ENCODE data around the gene ASB6.
"Not testable (repeated sequence)": the region's sequence is repeated elsewhere in the genome, so short reads cannot be mapped to it uniquely, and the experiment has no call there.

The ASB6 gene

GRCh38 chr9:129667378-129667777, 25.4 kb upstream of the ASB6 start:
- DNase-seq (ENCODE audit: low read depth): no peak

DNA sequence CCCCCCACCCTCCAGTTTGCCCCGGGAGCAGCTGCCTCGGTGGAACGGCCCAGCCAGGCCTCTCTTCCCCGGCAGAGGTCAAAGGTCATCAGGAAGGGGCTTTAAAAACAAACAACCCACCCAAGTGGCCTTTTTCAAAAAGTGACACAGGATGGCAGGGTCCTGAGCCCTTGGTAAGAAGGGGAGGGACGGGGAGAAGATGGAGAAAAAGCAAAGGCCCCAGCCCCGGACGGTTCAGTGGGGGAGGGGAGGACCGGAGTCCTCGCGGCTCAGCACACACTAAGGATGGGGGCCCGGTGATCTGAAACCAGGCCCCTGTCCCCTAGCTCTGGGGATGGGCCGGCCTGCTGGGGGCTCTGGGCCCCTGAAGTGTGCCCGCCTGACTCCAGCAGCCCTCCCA, 24.6 kb upstream of the ASB6 start:
- no peak for DNase-seq (ENCODE audit: low read depth)

GRCh38 chr9:129665814-129666520, 24.0 kb upstream of the ASB6 start:
- DNase-seq (ENCODE audit: low read depth): no peak

GRCh38 chr9:129665389-129665775, 23.4 kb upstream of the ASB6 start, which contains the start of gene PRRX2:
PRRX2 (plus strand) TSS chr9:129665647; CDS start chr9:129665868, 221 bp downstream.
- DNase-seq (ENCODE audit: low read depth): no peak

GRCh38 chr9:129664746-129665388, 22.9 kb upstream of the ASB6 start:
- no peak for DNase-seq (ENCODE audit: low read depth)

DNA sequence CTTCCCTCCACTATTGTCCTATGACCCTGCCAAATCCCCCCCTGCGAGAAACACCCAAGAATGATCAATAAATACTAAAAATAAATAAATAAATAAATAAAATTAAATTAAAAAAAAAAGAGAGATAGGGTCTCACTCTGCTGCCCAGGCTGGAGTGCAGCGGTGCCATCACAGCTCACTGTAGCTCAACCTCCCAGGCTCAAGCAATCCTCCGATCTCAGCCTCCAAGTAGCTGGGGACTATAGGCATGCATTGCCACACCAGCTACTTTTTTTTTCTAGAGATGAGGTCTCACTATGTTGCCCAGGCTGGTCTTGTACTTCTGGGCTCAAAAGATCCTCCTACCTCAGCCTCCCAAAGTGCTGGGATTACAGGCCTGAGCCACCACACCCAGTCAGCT, 20.3 kb upstream of the ASB6 start:
- DNase-seq (ENCODE audit: low read depth): not testable (repeated sequence)

DNA sequence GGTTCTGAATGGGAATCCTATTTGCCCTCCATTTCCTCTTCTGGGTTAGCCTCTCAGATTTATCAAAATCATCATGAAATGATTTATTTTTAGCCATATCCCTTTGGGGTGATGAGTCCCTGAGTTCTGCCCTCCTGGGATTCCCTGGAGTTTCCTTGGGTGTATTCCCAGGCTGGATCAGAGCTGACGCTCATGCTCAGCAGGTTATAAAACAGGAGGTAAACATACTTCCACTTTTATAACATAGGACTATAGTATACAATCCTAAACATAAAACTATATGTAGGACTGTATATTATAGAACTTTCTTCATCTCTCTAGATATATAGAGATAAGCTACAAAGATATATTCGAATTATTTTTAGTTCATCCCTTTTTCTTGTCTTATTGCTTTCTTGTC, 19.1 kb upstream of the ASB6 start:
- no peak for DNase-seq (ENCODE audit: low read depth)

- peak; percentile 47 for DNase-seq (ENCODE audit: low read depth)
Observed at GRCh38 chr9:129656795-129657390, 14.9 kb upstream of the ASB6 start.

GRCh38 chr9:129655696-129656095, 13.7 kb upstream of the ASB6 start:
- DNase-seq (ENCODE audit: low read depth): no peak

- DNase-seq (ENCODE audit: low read depth): no peak
Observed at GRCh38 chr9:129655154-129655553, 13.2 kb upstream of the ASB6 start.

- no peak for DNase-seq (ENCODE audit: low read depth)
Observed at GRCh38 chr9:129654554-129655040, 12.6 kb upstream of the ASB6 start.

DNA sequence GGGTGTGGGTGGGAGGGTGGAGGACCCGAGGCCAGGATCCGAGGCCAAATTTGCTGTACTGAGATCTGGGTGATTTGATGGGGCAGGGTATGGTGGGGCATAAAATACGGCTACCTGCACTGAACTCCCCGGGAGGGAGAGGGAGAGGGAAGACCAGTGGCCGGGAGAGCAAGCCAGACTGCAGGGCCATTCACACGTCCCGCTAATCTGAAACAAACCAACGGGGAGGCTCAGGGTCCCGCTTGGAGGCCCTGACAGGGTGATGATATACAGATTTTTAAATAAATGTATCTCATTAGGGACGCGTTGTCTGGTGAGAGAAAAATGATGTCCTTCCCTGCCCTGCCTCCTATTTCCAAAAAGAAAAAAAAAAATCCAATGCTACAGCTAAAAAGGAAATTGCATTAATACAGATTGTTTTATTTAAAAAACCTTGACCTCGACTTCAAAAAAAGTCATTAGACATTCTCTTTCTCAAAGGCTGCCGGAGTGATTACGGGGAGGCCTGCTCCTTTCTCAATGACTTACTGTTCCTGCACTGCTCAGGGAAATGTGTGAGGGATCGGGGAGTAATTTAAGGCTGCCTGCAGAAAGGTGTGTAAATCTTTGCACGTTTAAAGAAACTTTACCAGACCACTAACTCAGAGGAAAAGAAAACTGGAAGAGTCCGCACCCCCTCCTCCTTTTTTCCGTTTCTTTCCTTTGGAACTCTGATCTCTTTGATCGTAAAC, 12.0 kb upstream of the ASB6 start:
- no peak for DNase-seq (ENCODE audit: low read depth)

GRCh38 chr9:129650680-129651235, 8.8 kb upstream of the ASB6 start:
- no peak for DNase-seq (ENCODE audit: low read depth)

- no peak for DNase-seq (ENCODE audit: low read depth)
Observed at GRCh38 chr9:129649726-129650679, 8.1 kb upstream of the ASB6 start.

DNA sequence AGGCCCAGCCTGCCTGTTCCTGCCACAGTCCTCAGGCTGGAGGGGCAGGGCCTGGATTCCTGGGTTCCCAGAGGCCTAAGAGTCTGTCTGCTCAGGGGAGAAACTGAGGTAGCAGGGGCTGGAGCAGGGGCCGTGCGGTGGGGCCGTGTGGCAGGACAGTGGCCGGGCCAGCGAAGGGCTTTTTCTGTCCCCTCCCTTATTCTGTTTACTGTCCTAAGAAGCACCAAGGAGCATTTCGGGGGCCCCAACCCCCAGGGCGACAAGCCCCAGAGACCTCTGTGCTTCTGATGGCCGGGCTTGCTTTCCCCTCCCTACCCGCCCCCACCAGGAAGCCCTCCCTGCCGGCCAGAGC, 6.8 kb upstream of the ASB6 start:
- DNase-seq (ENCODE audit: low read depth): no peak

DNA sequence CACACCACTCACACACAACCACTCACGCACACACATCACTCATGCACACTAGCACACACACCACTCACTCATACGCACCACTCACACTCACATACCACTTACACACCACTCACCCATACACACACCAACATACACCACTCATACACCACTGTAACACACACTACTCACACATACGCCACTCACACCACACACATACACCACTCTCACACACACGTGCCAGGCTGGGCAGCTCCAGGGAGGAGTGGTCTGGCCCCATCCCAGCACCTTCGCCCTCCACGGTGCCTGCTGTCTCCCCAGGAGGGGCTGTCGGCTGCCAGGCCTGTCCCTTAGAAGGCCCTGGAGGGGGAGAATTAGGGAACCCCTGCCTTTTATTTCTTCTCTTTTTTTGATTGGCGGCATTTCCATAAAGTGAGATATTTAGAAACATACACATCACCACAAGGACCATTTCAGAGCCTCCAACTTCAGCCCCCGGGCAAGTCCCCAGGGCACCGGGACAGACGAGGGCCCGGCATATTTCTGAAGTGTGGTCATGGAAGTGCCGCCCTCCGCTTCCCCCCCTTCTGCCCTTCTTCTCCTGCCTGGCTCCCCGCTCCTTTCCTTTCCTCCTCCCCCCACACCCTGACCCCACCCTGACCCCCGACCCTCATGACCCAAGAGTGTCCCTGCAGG, 6.3 kb upstream of the ASB6 start:
- no peak for DNase-seq (ENCODE audit: low read depth)

- DNase-seq (ENCODE audit: low read depth): no peak
Observed at GRCh38 chr9:129647635-129648034, 5.7 kb upstream of the ASB6 start.

- no peak for DNase-seq (ENCODE audit: low read depth)
Observed at GRCh38 chr9:129646654-129647053, 4.7 kb upstream of the ASB6 start.

GRCh38 chr9:129646252-129646651, 4.3 kb upstream of the ASB6 start:
- no peak for DNase-seq (ENCODE audit: low read depth)

DNA sequence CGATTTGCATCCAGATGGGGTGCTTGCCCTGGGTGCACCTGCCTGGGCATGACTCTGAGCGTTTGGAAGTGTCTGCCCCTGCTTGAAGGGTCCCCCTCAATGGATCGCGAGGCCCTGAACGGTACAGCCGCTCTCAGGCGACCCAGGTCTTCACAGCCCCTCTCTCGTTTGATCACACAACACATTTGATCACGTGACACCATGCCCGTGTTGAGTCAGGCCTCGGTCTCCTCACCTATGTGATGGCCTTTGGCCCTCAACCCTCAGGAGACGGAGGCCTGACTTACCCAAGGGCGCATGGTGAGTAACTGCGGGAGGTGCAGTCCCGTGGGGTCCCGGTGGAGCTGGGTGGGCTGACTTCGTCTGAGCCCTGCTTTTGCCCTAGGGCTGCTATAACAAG, 3.0 kb upstream of the ASB6 start:
- DNase-seq (ENCODE audit: low read depth): no peak

DNA sequence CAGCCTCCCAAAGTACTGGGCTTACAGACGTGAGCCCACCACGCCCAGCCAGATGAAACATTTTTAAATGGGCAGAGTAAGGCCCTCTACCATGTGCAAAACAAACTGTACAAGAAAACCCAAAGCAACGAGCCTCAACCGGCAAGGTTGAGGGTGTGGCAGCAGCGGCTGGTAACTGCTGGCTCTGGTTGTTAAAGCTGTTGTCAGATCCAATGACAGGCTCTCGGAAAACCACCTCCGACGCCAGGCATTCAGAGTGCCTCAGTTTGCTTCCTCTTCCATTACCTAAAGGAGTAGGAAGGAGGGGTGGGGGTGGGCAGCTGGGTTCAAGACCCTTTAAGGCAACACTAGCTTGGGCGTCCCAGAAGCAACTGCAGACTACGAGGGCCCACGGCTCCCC, 2.4 kb upstream of the ASB6 start:
- DNase-seq (ENCODE audit: low read depth): no peak
